ENCODE results near the gene TSEN34.
"Not testable (repeated sequence)": the region's sequence is repeated elsewhere in the genome, so short reads cannot be mapped to it uniquely, and the experiment has no call there.

- TF ChIP-seq CTCF, POLR2A (IDR thresholded peaks at IDR 0.05): not testable (repeated sequence)
Observed at GRCh38 chr19:54223937-54224281, 32.8 kb downstream of the TSEN34 start.
